Left kidney (tissue), 8 donors: Measurements from ENCODE around the gene MARVELD3. TPM values are rescaled to one million over a fixed set of nuclear protein-coding genes. Genes with fewer than 3 reads are reported as not detected.
A peak's percentile ranks its signal among the peaks of the same experiment; 100 is the strongest.
"Not testable (repeated sequence)": the region's sequence is repeated elsewhere in the genome, so short reads cannot be mapped to it uniquely, and the experiment has no call there.

Experiments
- DNase-seq: peaks from one replicate; pipeline ENCODE4 v3.0.0-alpha.2; 2013
- long read RNA-seq, 8 donors: transcript quantifications; one replicate each; lab custom pipeline, GENCODE V29; 2026
- polyA plus RNA-seq: library from polyadenylated mRNA; unstranded; fragments of 120-200 nt; gene quantifications from one replicate; pipeline ENCODE4 v1.2.1, GENCODE V29; 2013; ENCODE audit not compliant: insufficient read length

The MARVELD3 gene, protein sequence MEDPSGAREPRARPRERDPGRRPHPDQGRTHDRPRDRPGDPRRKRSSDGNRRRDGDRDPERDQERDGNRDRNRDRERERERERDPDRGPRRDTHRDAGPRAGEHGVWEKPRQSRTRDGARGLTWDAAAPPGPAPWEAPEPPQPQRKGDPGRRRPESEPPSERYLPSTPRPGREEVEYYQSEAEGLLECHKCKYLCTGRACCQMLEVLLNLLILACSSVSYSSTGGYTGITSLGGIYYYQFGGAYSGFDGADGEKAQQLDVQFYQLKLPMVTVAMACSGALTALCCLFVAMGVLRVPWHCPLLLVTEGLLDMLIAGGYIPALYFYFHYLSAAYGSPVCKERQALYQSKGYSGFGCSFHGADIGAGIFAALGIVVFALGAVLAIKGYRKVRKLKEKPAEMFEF
- 17.0 TPM for polyA plus RNA-seq
- long read RNA-seq, donor 1, transcript MARVELD3-202 (3 exons, 2,214 nt), result minor isoform, 5 of 13 reads
- long read RNA-seq, donor 1, transcript MARVELD3-201 (3 exons, 2,912 nt), result major isoform, 8 of 13 reads
- long read RNA-seq, donor 1, partial matches to known transcripts, result 0 of 13 reads
- long read RNA-seq, donor 1, other reads (novel, unspliced or antisense), result 0 of 13 reads
- long read RNA-seq, donor 2, transcript MARVELD3-201 (3 exons, 2,912 nt), result major isoform, 7 of 9 reads
- long read RNA-seq, donor 2, partial matches to known transcripts, result 0 of 9 reads
- long read RNA-seq, donor 2, other reads (novel, unspliced or antisense), result 0 of 9 reads
- long read RNA-seq, donor 3, partial matches to known transcripts, result 0 of 5 reads
- long read RNA-seq, donor 3, other reads (novel, unspliced or antisense), result 0 of 5 reads
- long read RNA-seq, donor 4, result 0 reads
- long read RNA-seq, donor 5, partial matches to known transcripts, result 0 of 8 reads
- long read RNA-seq, donor 5, other reads (novel, unspliced or antisense), result 0 of 8 reads
- long read RNA-seq, donor 6, partial matches to known transcripts, result 6 of 12 reads
- long read RNA-seq, donor 6, other reads (novel, unspliced or antisense), result 0 of 12 reads
- long read RNA-seq, donor 7, partial matches to known transcripts, result 17 of 24 reads
- long read RNA-seq, donor 7, other reads (novel, unspliced or antisense), result 0 of 24 reads
- long read RNA-seq, donor 8, partial matches to known transcripts, result 0 of 5 reads
- long read RNA-seq, donor 8, other reads (novel, unspliced or antisense), result 0 of 5 reads

DNA sequence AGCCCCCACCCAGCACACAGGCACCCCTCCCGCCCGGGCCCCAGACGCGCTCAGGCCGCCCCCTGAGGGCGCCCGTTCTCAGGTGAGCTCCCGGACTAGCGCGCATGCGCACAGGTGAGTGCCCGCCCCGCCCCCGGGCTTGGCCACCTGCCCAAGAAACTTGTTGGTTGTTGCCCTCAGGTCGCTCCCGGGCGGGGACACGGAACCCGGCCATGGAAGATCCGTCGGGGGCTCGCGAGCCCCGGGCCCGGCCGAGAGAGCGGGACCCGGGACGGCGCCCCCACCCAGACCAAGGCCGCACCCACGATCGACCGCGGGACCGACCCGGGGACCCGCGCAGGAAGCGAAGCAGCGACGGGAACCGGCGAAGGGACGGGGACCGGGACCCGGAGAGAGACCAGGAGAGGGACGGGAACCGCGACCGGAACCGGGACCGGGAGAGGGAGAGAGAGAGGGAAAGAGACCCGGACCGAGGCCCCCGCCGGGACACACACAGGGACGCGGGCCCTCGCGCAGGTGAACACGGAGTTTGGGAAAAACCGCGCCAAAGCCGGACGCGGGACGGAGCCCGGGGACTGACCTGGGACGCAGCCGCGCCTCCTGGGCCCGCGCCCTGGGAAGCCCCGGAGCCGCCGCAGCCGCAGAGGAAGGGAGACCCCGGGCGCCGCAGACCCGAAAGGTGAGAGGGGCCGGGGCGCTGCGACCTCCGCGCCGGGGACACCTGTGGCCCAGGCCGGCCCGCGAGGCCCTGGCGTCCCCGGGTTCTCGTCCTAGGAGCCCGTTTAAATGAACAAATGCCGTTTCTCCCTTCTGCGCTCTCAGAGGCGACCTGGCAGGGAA lies at the start of gene MARVELD3:
Gene MARVELD3, plus strand, starts transcription at position 167 of the 840 bp plus-strand sequence. Its CDS starts 46 bp downstream, at position 213.
- peak; percentile 65 for DNase-seq

DNA sequence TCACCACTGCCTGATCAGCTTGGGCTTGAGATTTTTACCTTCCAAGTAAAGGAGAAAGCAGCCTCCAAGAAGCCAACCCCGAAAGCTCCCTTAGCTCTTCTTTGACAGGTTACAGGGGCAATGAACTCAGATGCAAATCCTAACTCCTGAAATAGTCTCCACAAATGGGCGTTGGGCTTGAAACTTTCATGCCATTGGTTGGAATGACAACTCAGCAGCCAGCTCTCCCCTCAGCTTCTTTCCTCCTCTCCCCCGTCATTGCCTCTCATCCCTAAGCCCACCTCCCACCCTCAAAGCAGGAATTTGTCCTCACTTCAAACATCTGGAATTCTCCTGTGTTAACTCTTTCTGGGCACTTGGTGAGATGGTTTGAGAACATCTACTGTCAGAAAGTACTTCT lies 49.0 kb upstream of the MARVELD3 start, which contains the start of gene TAT:
Gene TAT, minus strand, starts transcription at position 122 of the 400 bp plus-strand sequence. CDS start 677 bp downstream, outside the sequence.
- DNase-seq, result no peak

DNA sequence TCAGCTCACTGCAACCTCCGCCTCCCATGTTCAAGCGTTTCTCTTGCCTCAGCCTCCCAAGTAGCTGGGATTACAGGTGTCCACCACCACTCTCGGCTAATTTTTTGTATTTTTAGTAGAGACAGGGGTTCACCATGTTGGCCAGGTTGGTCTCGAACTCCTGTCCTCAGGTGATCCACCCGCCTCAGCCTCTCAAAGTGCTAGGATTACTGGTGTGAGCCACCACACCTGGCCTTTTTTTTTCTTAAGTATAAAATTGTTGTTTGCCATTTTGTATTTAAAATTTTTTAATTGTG lies 43.5 kb upstream of the MARVELD3 start:
- DNase-seq, result not testable (repeated sequence)

DNA sequence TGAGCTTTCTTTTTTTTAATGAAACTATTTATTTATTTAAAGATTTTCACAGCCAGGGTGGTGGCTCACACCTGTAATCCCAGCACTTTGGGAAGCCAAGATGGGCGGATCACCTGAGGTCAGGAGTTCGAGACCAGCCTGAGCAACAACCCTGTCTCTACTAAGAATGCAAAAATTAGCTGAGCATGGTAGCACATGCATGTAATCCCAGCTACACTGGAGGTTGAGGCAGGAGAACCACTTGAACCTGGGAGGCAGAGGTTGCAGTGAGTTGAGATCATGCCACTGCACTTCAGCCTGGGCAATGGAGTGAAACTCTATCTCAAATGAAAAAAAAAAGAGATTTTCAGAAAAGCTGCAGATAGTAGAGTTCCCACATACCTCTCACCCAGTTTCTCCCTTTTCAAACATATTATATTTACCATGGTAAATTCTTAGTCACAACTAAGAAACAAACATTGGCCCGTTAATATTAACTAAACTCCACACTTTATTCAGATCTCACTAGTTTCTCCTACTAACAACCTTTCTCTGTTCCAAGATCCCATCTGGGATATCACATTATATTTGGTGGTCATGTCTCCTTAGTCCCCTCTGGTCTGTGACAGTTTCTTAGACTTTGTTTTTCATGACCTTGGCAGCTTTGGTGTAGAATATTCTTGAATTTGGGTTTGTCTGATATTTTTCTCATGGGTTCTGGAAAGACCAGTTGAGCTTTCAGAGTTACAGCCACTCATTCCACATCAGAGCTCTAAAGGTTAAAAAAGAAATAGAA lies 41.3 kb upstream of the MARVELD3 start:
- DNase-seq, result no peak

DNA sequence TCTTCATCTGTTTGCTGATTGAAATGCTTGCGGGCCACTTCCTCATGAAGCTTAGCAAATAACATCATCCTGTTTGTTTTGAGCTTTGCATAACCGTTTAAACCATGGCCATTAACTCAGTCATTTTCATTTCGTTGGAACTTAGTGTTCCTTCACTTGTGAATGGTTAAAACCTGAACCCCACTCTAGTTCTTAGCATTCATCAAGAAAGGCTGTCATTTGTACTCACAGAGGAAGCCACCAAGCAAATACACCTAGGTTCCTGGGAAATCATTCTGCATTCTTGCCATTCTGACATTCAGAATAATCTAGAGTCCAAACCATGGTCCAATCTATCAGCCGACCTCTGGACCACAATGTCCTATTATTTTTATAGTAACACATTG lies 40.7 kb upstream of the MARVELD3 start:
- no peak for DNase-seq

DNA sequence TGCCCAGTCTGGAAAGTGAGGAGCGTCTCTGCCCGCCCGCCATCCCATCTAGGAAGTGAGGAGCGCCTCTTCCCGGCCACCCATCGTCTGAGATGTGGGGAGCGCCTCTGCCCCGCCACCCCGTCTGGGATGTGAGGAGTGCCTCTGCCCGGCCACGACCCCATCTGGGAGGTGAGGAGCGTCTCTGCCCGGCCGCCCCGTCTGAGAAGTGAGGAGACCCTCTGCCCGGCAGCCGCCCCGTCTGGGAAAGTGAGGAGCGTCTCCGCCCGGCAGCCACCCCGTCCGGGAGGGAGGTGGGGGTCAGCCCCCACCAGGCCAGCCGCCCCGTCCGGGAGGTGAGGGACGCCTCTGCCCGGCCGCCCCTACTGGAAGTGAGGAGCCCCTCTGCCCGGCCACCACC lies 36.6 kb upstream of the MARVELD3 start:
- not testable (repeated sequence) for DNase-seq

DNA sequence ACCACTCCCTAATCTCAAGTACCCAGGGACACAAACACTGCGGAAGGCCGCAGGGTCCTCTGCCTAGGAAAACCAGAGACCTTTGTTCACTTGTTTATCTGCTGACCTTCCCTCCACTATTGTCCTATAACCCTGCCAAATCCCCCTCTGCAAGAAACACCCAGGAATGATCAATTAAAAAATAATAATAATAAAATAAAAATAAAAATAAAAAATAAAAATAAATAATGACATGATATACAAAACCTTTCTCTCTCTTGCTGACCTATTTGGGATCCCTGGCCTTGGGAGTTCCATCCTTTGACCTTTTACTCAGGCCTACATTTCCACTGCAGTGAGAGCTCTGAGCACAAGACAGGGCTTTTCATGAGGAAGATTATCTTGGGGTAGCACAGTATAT lies 35.9 kb upstream of the MARVELD3 start:
- not testable (repeated sequence) for DNase-seq

DNA sequence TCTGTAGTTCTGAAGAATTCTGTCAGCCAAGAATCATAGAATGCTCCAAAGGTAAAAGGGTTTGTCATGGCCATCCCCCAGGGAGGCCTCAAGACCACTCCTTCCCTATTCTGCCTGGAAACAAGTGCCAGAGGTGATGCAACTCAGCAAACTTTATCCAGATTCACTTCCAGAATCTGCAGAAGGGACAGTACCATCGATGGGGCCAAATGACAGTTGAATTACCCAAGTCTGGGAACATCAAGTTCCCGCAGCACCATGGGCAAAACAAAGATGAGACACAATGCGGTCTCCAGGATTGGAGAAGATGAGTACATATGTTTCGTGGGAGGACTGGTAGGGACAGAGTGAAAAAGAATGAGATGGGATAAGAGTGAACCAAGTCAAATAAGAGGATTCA lies 35.4 kb upstream of the MARVELD3 start:
- DNase-seq, result no peak

DNA sequence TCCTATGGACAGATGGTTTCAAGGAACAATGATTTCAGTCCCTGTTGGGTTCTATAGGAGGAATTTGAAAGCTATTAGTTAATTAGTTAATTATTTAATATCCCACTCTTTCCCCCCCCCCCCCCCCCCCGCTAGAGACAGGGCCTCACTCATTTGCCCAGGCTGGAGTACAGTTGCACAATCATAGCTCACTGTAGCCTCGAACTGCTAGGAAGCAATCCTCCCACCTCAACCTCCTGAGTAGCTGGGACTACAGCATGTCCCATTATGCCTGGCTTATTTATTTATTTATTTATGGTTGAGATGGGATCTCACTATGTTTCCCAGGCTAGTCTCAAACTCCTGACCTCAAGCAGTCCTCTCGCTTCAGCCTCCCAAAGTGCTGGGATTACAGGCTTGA lies 34.1 kb upstream of the MARVELD3 start:
- DNase-seq, result no peak

DNA sequence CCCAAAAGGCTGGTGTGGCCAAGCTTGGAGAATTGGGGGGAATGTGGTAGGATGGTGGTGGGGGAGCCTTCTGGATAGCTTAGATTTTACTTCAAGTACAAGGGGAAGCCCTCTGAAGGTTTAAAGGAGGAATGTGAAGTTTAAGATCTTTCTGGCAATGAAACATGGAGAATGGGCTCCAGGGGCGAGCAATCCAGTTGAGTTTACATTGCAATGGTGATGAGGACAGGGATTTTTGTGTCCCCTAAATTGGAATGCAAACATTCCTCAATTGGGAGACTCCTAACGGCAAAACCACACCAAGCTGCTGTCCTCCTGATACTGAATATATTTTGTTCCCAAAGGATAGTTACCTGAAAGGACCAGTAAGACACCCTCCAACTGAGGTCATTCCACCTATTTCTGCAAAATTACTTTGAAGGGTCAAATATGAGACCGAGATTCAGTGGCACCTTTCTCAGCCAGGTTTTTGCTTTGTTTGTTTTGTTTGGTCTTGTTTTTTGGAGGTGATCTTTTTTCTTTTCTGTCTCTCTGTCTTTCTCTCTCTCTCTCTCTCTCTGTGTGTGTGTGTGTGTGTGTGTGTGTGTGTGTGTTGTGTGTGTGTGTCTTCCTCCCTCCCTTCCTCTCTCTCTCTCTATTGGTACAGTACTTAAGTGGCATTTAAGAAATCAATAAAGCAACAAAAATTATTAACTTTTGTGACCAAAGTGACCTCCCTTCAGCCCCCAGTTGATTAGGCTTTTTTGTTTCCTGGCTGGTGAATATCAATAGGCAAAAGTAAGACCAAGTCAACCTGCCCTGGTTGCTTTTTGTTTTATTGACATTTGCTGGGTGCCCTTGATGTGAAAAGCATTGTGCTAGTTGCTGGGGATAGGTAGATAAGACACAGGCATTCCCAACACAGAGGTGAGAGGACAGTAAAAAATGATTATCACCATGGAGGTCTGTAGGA lies 32.7 kb upstream of the MARVELD3 start:
- DNase-seq, result no peak

DNA sequence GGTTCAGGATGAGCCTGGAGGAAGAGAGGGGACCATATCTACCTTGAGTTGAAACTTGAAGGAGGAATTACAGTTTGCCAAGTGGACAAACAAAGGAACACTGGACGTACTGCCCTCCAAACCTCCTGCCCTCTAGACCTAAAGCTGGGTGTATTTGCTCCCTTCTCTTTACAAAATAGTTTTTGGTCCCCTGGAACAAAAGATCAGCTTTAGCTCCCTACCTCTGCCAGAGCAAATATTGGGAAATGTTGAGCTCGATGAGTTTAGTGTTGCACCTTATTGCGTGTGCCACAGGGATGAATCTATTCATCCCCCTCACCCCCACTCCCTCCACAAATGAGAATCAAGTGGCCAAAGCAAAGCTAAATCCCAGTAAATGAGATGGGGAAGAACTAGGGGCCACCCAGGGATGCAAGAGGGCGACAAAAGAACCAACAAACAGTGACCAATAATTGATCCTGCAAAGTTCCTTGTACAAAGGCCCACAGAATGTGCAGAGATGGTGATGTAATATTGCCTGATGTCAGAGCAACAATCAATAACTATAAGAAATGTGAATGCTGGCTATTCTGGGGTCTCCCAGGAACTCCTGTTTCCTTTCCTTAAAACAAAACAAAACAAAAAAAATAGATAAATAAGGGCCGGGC lies 31.9 kb upstream of the MARVELD3 start:
- no peak for DNase-seq

DNA sequence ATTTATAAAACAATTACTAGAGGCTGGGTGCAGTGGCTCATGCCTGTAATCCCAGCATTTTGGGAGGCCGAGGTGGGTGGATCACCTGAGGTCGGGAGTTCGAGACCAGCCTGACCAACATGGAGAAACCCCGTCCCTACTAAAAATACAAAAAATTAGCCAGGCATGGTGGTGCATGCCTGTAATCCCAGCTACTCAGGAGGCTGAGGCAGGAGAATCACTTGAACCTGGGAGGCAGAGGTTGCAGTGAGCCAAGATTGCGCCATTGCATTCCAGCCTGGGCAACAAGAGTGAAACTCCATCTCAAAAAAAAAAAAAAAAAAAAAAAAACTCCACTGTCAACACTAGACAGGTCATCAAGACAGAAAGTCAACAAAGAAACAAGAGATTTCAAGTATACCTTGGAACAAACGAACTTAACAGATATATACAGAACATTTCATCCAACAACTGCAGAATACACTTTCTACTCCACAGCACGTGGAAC lies 30.6 kb upstream of the MARVELD3 start:
- DNase-seq, result not testable (repeated sequence)

DNA sequence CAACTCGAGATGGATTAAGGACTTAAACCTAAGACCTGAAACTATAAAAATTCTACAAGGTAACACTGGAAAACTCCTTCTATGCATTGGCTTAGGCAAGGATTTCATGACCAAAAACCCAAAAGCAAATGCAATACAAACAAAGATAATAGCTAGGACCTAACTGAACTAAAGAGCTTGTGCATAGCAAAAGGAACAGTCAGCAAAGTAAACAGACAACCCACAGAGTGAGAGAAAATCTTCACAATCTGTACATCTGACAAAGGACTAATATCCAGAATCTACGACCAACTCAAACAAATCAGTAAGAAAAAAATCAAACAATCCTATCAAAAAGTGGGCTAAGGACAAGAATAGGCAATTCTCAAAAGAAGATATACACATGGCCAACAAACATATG lies 27.6 kb upstream of the MARVELD3 start:
- DNase-seq, result not testable (repeated sequence)

DNA sequence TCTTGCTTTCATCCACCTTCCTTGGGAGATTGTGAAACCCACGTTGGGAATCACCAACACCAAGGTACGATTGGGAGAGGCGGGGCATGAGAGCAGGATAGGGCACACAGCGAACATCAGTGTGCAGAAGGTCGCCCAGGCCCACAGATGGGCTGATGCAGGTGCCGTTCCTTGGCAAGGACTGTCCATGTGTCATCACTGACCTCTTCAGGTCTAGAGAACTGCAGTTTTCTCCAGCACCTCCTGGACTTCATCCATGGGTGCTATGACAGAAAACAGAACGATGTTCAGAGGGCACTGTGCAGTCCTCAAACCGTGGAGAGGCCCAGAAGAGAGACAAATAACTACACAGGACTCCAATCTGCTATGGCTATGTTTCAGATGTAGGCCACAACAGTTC lies 25.2 kb upstream of the MARVELD3 start:
- no peak for DNase-seq

DNA sequence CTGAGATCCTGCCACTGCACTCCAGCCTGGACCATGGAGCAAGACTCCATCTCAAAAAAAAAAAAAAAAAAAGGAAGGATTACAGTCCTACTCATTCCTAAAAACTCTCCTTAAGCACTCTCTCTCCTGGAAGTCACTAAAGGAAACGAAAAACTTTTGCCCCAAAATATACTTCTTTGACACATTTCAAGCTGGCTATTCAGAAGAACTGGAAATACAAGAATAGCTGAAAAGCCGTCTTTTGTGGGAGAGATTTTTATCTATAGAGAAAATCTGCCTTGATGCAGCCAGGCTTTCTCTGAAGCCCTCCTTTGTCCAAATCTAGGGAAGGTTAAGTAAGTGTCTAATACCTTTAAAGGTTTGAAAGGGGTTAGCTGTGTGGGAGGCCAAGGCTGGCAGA lies 16.9 kb upstream of the MARVELD3 start:
- no peak for DNase-seq

DNA sequence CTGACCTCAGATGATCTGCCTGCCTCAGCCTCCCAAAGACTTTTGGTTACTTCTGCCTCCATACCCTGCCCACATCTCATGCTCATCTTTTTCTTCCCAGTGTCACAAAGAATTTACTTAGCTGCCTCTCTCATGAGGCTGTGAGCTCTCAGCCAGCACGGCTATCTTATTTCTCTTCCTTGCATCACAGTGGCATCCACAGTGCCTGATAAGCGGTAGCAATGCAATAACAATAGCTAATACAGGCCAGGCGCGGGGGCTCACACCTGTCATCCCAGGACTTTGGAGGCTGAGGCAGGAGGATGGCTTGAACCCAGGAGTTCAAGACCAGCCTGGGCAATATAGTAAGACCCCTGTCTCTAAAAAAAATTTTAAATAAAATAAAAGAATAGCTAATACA lies 15.5 kb upstream of the MARVELD3 start:
- no peak for DNase-seq

DNA sequence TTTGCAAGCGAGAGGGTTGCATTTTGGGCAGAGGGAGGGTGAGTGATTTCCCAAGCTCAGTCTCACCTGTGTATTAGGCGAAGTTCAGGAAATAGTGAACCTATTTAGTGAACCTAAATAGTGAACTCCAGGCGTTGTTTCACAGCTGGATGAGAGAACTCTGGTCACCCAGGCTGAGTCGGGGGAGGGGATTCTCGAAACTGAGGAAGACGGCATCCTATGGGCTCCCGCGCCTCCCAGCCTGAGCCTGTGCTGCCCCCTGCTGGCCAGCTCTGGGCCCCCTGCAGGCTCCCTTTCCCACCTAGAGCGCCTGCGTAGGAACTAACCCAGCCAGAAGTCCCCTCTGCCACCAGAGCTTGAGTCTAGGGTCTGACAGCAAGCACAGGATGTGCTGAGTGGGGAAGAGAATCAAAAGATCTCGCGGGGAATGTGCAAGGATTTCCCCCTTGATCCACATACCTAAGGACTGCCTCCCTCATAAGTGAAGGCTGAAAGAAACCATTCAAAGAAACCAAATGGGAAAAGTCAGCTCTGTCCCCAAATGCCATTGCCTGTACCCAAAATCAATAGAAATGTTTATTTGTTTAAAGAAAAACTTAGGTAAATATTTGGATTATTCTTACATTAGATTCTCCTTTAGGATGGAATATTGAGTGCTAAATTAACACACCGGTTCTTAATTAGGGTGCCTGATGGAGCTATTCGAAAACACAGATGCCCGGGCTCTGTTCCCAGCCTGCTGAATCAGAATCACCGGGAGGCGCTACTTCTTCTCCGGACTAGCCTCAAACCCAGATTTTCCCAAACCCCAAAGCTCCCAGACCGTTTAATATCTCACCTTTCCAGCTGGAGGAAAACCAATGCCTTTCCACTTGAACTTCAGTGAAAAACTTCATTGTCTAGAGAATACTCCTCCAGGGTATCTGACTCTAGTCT lies 14.8 kb upstream of the MARVELD3 start:
- DNase-seq, result peak; percentile 75

DNA sequence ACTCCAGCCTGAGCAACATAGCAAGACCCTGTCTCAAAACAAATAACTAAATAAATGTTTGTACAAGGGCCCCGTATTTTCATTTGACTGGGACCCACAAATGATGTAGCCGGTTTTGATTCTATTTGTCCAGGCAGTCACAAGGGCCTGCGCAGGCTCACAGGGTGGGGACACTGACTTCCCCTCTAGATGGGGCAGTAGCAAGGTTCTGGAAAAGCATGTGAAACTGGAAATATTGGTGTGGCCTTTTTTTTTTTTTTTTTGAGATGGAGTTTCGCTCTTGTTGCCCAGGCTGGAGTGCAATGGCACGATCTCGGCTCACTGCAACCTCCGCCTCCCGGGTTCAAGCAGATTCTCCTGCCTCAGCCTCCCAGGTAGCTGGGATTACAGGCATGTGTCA lies 11.0 kb upstream of the MARVELD3 start:
- DNase-seq, result not testable (repeated sequence)
